Erythroblast (primary cell): Measurements from ENCODE around the gene FAM13A.

Experiments used
- DNase-seq, 2 experiments: peaks; one replicate each; lab custom pipeline; 2025; lab: John Stamatoyannopoulos, UW
- GATA1 ChIP-seq: IDR thresholded peaks from 2 replicates; pipeline ENCODE4 v1.6.1; 2011; ENCODE audit warnings: low read depth, mild to moderate bottlenecking, control low read depth, low read length, moderate library complexity
- POLR2A ChIP-seq: IDR thresholded peaks from 2 replicates; pipeline ENCODE4 v1.6.1; 2011; ENCODE audit warnings: mild to moderate bottlenecking, low read length

Gene FAM13A

DNA sequence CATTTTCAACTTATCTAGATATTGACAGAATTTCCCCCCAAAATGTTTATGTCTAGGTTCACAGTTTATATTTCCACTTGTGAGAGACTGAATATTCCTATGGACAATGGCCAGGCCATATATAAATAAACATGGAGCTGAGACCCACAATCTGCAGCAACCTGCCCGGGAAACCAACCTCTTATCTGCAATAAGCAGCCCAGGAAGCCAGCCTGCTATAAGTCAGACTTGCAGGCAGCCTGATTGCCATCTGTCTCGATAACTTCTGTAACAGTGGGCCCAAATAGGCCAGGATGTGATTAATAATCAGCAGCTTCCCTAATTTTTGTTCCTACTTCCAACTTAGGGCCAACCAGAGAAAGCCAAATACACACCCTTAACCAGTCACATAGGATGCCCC is 354.2 kb downstream of the FAM13A start:
- DNase-seq = peak; percentile 68 to 91
- TF ChIP-seq POLR2A (no peak), GATA1 (no peak)

DNA sequence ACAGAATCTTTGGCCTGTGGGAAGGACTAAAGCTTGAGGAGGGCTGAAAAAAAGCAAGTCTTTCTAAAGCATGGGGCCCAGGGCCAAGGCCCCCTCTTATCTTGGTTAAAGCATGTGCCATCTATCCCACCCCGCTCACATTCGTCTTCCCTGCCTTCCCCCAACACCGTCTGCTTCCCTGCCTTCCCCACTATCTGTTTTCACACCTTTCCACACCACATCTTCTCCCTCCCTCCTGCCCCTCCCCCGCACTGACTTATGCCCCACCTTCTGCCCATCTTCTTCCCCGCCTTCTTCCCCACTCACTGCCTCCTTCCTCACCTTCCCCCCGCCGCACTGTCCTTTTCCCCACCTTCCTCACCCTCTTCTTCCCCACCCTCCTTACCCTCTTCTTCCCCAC is 358.5 kb downstream of the FAM13A start:
- TF ChIP-seq GATA1 (no peak), POLR2A (no peak)
- peak; percentile 31 to 60 for DNase-seq

DNA sequence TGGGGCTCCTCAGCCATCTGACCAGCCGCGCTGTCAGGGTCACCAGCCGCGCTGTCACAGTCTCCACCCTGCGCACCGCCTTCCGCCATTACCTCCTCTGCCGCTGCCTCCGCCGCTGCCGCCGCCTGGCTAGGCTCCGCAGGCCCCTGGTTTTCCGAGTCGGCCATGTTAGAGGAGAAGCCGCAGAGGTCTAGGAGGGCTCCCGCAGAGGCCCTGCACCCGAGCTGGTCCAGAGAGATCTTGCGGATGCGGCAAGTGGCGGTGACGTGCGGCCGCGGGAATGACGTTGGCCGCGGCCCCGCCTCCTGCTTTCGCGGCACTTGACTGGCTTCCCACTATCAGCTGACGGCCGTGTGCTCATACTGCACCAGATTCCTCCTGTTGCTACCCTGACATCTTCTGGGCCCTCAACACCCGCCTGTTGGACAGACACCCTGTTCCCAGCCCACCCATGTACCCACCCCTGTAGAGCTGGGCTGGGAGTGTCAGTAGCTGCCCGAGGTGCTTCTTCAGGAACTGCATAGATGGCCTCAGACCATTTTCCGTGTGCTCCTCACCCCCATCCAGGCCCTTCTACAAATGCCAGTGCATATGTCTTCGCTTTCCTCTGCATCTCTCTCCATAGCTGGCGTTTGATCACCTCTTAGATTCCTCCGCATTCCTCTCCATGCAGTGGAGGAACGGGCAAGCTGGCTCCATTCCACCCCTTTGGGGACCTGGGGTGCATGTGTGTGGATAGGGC is 359.2 kb downstream of the FAM13A start, which contains the start of gene NAP1L5:
Gene NAP1L5 (minus strand): TSS at position 242 of the 742 bp plus-strand sequence. CDS start 75 bp downstream, at position 167.
- TF ChIP-seq POLR2A (peak; percentile 57), GATA1 (no peak)

GRCh38 chr4:88697141-88697540 is 359.8 kb downstream of the FAM13A start:
- peak; percentile 54 for DNase-seq
- TF ChIP-seq POLR2A (no peak), GATA1 (no peak)

More for the DNA sequence above, 359.2 kb downstream of the FAM13A start, which contains the start of gene NAP1L5:
- peak; percentile 86 to 87 for DNase-seq

DNA sequence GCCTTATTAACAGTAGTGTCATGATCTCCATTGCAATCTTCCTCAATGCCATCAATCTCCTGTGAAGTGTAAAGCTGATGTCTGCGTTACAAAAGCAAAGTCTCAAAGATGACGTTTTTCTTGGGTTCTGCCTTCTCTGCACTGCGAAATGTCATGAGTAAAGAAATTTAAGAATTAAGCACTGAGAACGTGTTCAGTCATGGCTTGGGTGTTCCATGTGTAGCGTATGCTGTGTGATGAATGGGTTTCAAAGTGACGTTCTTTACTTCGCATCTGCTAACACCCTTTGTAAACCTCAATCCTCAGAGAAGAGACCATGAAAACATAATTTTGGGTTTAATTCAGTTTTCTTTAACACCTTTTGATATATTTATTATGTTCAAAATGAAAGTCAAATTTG is 360.4 kb downstream of the FAM13A start:
- TF ChIP-seq POLR2A (no peak), GATA1 (no peak)
- no peak for DNase-seq

DNA sequence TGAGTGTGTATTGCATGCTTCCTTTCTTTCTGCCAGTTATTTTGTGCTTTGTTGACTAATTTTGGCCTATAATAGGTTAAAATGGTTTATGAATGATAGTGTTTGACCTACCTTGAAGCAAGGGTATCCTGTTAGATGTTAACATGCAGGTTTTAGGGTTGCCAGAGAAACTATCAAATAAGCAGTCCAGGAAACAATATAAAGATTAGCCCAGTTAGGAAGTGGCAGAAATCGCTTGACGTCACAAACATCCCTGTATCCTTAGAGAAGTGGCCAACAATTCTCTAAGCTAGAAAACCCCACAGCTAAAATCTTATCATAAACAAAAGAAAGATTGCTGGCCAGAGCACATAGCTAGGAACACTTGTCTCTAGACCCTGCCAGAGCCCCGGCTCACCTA is 363.2 kb downstream of the FAM13A start:
- TF ChIP-seq GATA1 = no peak
- no peak for TF ChIP-seq POLR2A
- no peak for DNase-seq

GRCh38 chr4:88690355-88690754 is 366.6 kb downstream of the FAM13A start:
- TF ChIP-seq GATA1 (no peak), POLR2A (no peak)
- DNase-seq = peak in 1 of 2 experiments; percentile 16

GRCh38 chr4:88681209-88681608 is 375.8 kb downstream of the FAM13A start:
- no peak for DNase-seq
- TF ChIP-seq POLR2A = no peak
- TF ChIP-seq GATA1 = no peak
